GM18508 (cell line): ENCODE results near the gene MAPK8IP2.

Experiments
- ATAC-seq: cut with Tn5 transposase; IDR thresholded peaks from one replicate; pipeline ENCODE4 v1.9.1; 2021; ENCODE audit warnings: moderate number of reproducible peaks; ENCODE audit not compliant: insufficient read depth, unreplicated experiment

Gene MAPK8IP2

GRCh38 chr22:50574383-50574755, 26.2 kb upstream of the MAPK8IP2 start:
- ATAC-seq, result no peak

- ATAC-seq, result no peak
These were observed 25.1 kb upstream of the MAPK8IP2 start for GRCh38 chr22:50575426-50575941.

DNA sequence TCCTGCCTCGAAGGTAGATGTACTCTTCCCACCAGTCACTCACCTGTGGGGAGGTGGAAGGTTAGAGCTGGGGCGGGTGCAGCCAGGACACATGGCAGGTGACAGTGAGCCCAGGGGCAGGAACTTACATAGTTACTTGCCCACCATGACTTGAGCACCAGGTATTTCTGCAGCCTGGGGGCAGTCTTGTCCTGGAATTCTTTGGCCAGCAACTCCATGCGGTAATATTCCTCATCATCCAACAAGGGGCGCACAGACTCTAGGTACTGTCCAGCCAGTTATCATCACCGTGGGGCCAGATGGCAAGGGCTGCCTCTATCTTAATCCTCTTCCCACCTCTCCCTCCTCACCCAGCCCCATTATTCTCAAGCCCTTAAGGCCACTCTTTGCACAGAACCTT, 24.5 kb upstream of the MAPK8IP2 start:
- ATAC-seq, result no peak

DNA sequence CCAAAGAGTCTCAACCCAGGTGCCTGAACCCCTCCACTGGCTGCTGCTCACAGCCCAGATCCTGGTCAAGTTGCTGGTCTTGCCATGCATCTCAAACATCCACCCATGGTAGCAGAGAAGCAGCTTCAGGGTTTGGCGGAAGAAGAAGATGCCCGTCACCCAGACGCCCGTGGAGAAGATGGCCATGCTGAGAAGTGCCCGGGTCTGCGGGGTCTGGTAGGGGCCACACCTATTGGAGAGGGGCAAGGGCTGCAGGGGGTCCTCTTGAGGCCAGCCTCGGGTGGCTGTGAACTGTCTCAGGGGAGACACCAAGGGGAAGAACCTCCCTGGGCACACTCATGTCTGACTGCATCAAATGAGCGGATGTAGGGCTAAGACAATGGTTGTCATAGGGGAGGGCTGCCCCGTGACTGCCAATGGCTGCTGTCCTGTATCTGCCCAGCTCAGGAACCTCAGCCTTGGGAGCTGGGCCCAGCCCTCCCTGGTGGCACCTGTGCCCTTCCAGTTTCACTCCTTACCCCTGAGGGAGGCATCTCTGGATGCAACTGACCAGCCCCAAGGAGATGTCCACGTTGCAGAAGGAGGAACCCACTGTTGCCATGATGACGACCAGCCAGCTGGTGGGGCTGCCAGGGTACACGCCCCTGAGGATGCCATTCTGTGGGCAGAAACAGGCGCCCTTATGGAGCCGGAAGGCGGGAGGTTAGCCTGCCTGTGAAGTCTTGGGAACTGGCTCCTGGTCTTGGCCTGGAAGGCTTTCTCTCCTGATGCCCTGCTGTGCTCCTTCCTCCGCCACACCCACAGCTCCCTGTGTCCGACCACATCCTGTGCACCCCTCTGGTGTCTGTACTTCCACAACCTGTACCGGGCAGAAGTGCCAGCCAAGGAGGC, 23.5 kb upstream of the MAPK8IP2 start:
- ATAC-seq, result no peak

- no peak for ATAC-seq
These were observed 23.0 kb upstream of the MAPK8IP2 start for GRCh38 chr22:50577697-50577986.

DNA sequence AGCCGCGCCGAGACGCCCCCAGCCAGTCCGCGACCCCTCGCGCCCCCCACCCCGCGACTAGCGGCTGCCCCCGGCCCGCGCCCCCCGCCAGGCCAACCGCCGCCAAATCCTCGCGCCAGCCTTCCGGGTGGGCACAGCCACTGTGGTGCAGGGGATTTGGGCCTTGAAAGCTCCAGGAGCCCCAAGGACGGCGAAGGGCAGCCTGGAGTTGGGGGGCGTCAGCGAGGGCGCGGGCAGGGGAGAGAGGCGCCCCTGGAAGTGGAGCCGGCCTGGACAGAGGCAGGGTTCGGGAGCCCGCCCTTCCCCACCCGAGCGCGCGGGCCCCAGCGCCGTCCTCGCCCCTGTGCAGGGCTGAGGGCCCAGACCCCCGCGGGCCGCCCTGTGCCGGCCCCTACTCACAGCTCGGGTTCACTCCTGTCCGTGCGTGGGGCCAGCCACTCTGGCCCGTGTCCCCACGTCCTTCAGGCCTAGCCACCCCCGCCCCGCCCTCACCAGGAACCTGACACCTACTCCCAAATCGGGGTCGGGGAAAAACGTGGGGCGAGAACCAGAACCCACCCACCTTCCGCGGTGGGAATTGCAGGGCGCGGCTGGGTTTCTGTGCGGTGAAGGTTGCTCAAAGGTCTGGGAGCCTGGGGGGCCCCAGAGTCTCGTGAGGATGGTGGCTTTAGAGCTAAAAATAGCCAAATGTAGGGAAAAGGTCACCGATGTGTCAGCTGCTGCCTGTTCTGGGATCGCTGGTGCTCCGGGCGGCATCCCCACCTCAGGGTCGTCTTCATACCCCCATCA, 22.4 kb upstream of the MAPK8IP2 start, which contains the start of gene CPT1B:
TSS of gene CPT1B (minus strand) at position 441 of the 789 bp plus-strand sequence. CDS start 512 bp downstream, outside the sequence.
- ATAC-seq, result no peak

- no peak for ATAC-seq
These were observed 21.8 kb upstream of the MAPK8IP2 start for GRCh38 chr22:50578776-50579310.

- ATAC-seq, result no peak
These were observed 20.8 kb upstream of the MAPK8IP2 start for GRCh38 chr22:50579752-50580151.

DNA sequence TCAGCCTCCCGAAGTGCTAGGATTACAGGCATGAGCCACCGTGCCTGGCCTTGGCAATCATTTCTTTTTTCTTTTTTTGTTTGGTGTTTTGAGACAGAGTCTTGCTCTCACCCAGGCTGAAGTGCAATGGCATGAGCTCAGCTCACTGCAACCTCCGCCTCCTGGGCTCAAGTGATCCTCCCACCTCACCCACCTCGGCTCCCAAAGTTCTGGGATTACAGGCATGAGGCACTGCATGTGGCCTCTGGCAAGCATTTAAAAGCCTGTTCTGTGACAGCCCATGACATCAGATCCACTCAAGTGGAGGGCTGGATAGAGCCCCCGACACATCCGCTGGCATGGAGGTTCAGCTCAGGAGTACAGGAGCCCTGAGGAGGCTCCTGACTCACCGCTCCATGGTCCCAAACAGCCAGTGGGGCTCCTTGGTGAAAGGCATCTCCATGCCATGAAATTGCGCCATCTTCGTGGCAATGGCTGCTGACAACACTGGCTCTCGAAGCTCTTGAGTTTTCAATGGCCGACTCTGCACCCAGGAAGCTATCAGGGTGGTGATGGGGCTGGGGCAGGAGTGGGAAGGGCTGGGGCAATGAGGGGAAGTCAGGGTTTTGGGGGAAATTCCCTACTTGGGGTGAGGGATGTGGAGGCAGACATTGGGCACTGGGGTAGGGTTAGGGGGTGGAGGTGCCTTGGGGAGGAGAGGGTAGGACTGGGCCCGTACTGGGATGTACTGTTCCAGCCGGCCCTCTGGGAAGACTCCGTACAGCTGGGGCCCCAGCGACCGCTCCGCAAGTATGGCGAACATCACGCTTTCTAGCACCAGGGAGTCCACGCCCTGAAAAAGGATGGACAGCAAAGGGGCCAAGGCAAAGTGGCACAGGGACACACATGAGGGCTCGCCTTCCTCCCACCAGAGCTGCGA, 19.3 kb upstream of the MAPK8IP2 start:
- no peak for ATAC-seq

GRCh38 chr22:50581950-50582492, 18.6 kb upstream of the MAPK8IP2 start:
- ATAC-seq, result no peak

GRCh38 chr22:50582493-50583293, 17.9 kb upstream of the MAPK8IP2 start, which contains the start of gene CHKB:
Gene CHKB (minus strand): TSS chr22:50582849. CDS start chr22:50582781, 68 bp downstream.
- ATAC-seq, result peak; percentile 80

- ATAC-seq, result peak; percentile 11
These were observed 17.2 kb upstream of the MAPK8IP2 start for GRCh38 chr22:50583294-50583861.

DNA sequence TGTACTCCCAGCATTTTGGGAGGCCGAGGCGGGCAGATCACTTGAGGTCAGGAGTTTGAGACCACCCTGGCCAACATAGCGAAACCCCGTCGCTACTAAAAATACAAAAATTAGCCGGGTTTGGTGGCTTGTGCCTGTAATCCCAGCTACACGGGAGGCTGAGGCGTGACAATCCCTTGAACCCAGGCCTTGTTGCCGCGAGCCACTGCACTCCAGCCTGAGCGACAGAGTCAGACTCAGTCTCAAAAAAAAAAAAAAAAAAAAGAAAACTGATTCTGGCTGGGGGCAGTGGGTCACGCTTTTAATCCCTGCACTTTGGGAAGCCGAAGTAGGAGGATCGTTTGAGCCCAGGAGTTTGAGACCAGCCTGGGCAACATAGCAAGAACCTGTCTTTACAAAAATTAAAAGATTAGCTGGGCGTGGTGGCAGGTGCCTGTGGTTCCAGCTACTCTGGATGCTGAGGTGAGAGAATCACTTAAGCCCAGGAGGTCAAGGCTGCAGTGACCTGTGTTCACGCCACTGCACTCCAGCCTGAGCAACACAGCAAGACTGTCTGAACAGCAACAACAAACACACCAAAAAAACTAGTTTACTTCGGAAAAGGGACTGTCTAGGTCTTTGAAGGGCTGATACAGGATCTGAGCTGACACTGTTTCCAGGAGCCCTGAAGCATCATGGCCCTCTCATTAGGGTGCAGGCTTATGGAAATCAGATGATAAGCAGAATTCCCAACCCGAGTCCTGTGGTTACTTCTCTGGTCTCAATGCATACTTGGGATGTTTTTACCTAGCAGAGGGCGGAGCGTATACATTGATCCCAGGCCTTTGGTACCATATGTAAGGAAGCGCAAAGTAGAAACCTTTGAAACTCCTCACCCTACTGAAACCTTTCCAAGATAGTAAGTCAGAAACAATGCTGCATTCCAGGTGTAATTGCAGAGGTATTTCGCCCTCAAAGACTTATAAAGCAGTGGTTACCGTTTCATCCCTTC, 16.2 kb upstream of the MAPK8IP2 start:
- no peak for ATAC-seq

GRCh38 chr22:50585238-50585637, 15.4 kb upstream of the MAPK8IP2 start:
- no peak for ATAC-seq

- ATAC-seq, result no peak
These were observed 14.8 kb upstream of the MAPK8IP2 start for GRCh38 chr22:50585781-50586180.

GRCh38 chr22:50586416-50586815, 14.2 kb upstream of the MAPK8IP2 start:
- ATAC-seq, result no peak

DNA sequence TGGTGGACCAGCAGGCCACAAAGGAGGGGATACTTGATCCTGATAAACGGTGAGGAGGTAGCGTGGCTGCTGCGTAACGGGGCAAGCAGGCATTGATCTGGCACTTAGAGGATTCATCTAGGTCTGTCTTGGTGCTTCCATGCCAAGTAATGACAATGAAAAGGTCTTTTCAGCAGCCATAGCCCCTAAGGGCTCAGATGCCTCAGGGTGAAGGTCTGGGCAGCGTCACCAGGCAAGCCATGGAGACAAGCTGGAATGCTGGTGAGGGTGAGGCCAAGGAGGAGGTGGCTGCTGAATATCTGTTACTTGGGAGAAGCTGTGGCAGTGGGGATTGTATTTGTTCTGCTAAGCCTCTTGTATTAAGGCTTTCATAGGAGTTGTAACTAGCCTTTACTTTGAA, 13.2 kb upstream of the MAPK8IP2 start:
- ATAC-seq, result no peak
